Measurements from ENCODE around the gene SENP5. TPM values are rescaled to one million over a fixed set of nuclear protein-coding genes. Genes with fewer than 3 reads are reported as not detected.

Gene SENP5
- total RNA-seq, 2 donors from 2014 or later: 13.2 to 46.8 TPM

DNA sequence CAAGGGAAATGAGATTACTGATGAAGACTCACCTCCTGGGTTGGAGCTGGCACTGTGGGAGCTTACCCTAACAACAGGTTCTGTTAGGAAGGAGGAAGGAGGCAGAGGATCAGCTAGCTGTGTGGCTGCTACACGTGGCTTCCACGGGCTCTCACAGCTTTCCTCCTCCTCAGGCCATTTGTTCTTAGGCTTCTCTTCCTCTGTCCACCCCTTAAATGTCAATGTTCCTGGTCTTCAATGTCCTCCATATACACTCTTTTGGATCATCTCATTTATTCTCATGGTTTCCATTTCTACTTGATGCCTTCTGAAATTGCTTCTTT, 95.9 kb downstream of the SENP5 start:
- no peaks in the 10 kb centered on the region for H3K9me3 ChIP-seq
- WGBS, 2 donors: 83 to 88% methylated on average over 2 of the region's 2 CpGs
- no peaks in the 10 kb centered on the region for H3K27me3 ChIP-seq
- no peak overlapping the region for H3K4me3 ChIP-seq
- ATAC-seq (no peak), DNase-seq (no peak)
- H3K4me1 ChIP-seq: peaks cover 12% of the 10 kb centered on the region
- TF ChIP-seq, protein P1, sequence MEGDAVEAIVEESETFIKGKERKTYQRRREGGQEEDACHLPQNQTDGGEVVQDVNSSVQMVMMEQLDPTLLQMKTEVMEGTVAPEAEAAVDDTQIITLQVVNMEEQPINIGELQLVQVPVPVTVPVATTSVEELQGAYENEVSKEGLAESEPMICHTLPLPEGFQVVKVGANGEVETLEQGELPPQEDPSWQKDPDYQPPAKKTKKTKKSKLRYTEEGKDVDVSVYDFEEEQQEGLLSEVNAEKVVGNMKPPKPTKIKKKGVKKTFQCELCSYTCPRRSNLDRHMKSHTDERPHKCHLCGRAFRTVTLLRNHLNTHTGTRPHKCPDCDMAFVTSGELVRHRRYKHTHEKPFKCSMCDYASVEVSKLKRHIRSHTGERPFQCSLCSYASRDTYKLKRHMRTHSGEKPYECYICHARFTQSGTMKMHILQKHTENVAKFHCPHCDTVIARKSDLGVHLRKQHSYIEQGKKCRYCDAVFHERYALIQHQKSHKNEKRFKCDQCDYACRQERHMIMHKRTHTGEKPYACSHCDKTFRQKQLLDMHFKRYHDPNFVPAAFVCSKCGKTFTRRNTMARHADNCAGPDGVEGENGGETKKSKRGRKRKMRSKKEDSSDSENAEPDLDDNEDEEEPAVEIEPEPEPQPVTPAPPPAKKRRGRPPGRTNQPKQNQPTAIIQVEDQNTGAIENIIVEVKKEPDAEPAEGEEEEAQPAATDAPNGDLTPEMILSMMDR (IDR thresholded peaks at IDR 0.05): no peak
- TF ChIP-seq POLR2A (IDR thresholded peaks at IDR 0.05): no peak
- H3K27ac ChIP-seq: no peak overlapping the region
- intact Hi-C loops (cut with DNase I): no loop called here
- no peaks in the 10 kb centered on the region for H3K36me3 ChIP-seq (replicated peaks in 1 of 2; ENCODE audit: insufficient read depth in 1 of 2, low read depth in 2 of 2)

- 92 to 93% methylated on average over 11 of the region's 11 CpGs for WGBS, 2 donors
- no peak overlapping the region for H3K27ac ChIP-seq
- intact Hi-C loops (cut with DNase I): no loop called here
- peaks cover 16% of the 10 kb centered on the region for H3K4me1 ChIP-seq
- H3K36me3 ChIP-seq (replicated peaks in 1 of 2; ENCODE audit: insufficient read depth in 1 of 2, low read depth in 2 of 2): no peaks in the 10 kb centered on the region
- DNase-seq (no peak), ATAC-seq (no peak)
- H3K27me3 ChIP-seq: no peaks in the 10 kb centered on the region
- H3K4me3 ChIP-seq: no peak overlapping the region
- no peaks in the 10 kb centered on the region for H3K9me3 ChIP-seq
- TF ChIP-seq, protein P1 (IDR thresholded peaks at IDR 0.05): no peak
- no peak for TF ChIP-seq POLR2A (IDR thresholded peaks at IDR 0.05)
Observed at GRCh38 chr3:196965112-196965803, 97.5 kb downstream of the SENP5 start.

- H3K27me3 ChIP-seq: no peaks in the 10 kb centered on the region
- 90 to 93% methylated on average over 10 of the region's 10 CpGs for WGBS, 2 donors
- ATAC-seq: no peak
- DNase-seq: no peak
- no peak for TF ChIP-seq POLR2A (IDR thresholded peaks at IDR 0.05)
- TF ChIP-seq, protein P1 (IDR thresholded peaks at IDR 0.05): no peak
- H3K9me3 ChIP-seq: no peaks in the 10 kb centered on the region
- H3K27ac ChIP-seq: no peak overlapping the region
- peaks cover 17% of the 10 kb centered on the region for H3K4me1 ChIP-seq
- no peaks in the 10 kb centered on the region for H3K36me3 ChIP-seq (replicated peaks in 1 of 2; ENCODE audit: insufficient read depth in 1 of 2, low read depth in 2 of 2)
- intact Hi-C loops (cut with DNase I): no loop called here
- no peak overlapping the region for H3K4me3 ChIP-seq
Observed at GRCh38 chr3:196965804-196966173, 98.1 kb downstream of the SENP5 start.

- TF ChIP-seq, protein P1 (IDR thresholded peaks at IDR 0.05): no peak
- no peak for TF ChIP-seq POLR2A (IDR thresholded peaks at IDR 0.05)
- no peaks in the 10 kb centered on the region for H3K36me3 ChIP-seq (replicated peaks in 1 of 2; ENCODE audit: insufficient read depth in 1 of 2, low read depth in 2 of 2)
- H3K27ac ChIP-seq: no peak overlapping the region
- intact Hi-C loops (cut with DNase I): no loop called here
- no peaks in the 10 kb centered on the region for H3K27me3 ChIP-seq
- ATAC-seq (no peak), DNase-seq (no peak)
- H3K9me3 ChIP-seq: no peaks in the 10 kb centered on the region
- WGBS, 2 donors: 86 to 87% methylated on average over 41 to 47 of the region's 47 CpGs
- peaks cover 17% of the 10 kb centered on the region for H3K4me1 ChIP-seq
- H3K4me3 ChIP-seq: no peak overlapping the region
Observed at GRCh38 chr3:196966526-196967401, 99.0 kb downstream of the SENP5 start.
